HTR-8/SVneo (cell line): ENCODE results near the gene SCMH1.
A peak's percentile ranks its signal among the peaks of the same experiment; 100 is the strongest.

Source experiments
- DNase-seq: peaks from one replicate; pipeline ENCODE4 v3.0.0; 2011; ENCODE audit warnings: low spot score, mixed read lengths; ENCODE audit not compliant: insufficient read length
- FAIRE-seq: peaks from 2 replicates; lab custom pipeline; 2011; peaks lifted over from hg19 to GRCh38; lab: Jason Lieb, UNC

The SCMH1 gene

DNA sequence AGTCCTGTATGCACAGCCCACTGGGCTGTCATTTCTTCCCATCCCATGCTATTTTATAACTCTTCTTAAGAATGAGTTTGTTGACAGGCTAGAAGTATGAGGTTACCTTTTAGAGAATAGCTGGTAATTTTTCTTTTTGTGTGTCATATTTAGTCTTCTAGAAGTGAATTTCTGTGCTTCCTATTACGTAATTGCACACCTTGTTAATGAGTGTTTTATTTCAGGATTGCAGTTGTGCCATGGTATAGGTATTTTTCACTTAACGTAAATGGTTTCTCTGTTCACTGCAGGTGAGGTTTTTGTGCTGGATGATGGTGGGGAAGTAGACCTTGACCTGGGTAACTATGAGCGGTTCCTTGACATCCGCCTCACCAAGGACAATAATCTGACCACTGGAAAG lies 257.6 kb downstream of the SCMH1 start:
- FAIRE-seq: no peak
- no peak for DNase-seq

- FAIRE-seq (no peak), DNase-seq (no peak)
These were observed 258.0 kb downstream of the SCMH1 start for GRCh38 chr1:40984066-40984465.

GRCh38 chr1:40983286-40983685 lies 258.8 kb downstream of the SCMH1 start:
- FAIRE-seq (no peak), DNase-seq (no peak)

DNA sequence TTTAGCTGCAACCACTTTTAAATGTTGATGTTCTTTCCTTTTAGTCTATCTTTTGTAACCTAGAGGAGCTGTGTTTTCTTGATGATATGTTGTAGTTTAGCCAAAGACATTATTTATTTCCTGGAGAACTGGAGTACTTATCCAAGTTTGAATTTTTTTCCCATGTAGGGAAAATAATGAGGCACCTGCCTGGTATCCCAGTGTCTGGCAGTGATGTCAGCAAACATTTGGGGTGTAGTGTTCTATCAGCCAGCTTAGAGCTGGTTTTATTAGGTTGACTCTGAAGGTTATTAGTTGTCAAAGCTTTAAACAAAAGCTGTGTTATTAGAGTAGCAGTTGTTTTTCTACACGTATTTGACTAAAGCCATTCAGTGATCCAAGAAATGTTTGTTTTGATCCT lies 259.4 kb downstream of the SCMH1 start:
- FAIRE-seq (no peak), DNase-seq (no peak)

GRCh38 chr1:40981691-40982448 lies 260.2 kb downstream of the SCMH1 start:
- no peak for FAIRE-seq

GRCh38 chr1:40980453-40981121 lies 261.5 kb downstream of the SCMH1 start:
- DNase-seq (no peak), FAIRE-seq (no peak)

More at GRCh38 chr1:40981691-40982448, 260.2 kb downstream of the SCMH1 start:
- no peak for DNase-seq

- DNase-seq (no peak), FAIRE-seq (no peak)
These were observed 262.0 kb downstream of the SCMH1 start for GRCh38 chr1:40980068-40980452.

GRCh38 chr1:40979241-40980067 lies 262.7 kb downstream of the SCMH1 start, which contains the start of gene CTPS1:
Gene CTPS1 (plus strand): TSS chr1:40979696. CDS start chr1:40983291, 3,595 bp downstream.
- DNase-seq (peak; percentile 93), FAIRE-seq (peak; percentile 92)

GRCh38 chr1:40978886-40979240 lies 263.2 kb downstream of the SCMH1 start:
- no peak for FAIRE-seq
- DNase-seq: no peak

GRCh38 chr1:40977716-40978115 lies 264.4 kb downstream of the SCMH1 start:
- DNase-seq (no peak), FAIRE-seq (no peak)
